Measurements from ENCODE around the gene TLCD5.

DNA sequence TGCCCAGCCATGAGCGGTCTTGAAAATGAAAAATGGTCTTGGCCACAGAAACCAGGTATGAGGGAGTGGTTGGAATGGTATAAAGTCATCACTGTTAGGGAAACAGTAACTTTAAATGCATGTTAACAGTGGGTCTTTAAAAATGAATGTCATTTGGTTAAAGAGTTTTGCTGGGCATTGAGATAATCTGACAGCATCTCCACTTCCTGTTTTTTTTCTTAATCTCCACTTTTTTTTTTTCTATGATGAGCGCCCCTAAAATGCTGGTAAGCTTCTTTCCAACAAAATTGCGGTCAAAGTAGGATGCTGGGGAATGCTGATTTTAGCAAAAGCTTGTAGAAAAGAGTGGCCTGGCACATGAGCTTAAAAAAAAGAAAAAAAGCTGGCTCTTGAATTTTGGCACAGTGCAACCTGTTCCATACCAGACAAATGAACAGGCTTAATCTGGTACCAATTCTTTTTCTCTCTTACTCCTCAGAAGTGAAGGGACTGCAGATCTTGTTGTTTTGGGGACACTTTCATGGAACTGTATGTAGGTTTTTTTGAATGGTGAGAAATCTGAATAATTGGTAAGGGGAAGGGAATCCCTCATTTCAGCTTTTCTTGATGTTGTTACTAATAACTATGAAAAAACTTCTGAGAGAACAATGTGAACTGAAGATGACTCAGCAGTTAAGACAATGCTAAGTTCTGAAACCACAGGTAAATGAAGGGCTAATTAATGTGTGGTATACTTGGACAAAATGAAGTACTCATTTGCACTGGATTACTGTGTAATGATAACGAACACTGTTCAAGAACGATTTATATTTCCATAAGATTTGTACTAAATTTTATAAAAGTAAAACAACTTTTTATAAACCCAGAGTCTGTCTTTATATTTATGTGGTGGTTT lies 8.0 kb downstream of the TLCD5 start:
- no peak for TF ChIP-seq POLR2A (IDR thresholded peaks at IDR 0.05)
- TF ChIP-seq, protein P1, sequence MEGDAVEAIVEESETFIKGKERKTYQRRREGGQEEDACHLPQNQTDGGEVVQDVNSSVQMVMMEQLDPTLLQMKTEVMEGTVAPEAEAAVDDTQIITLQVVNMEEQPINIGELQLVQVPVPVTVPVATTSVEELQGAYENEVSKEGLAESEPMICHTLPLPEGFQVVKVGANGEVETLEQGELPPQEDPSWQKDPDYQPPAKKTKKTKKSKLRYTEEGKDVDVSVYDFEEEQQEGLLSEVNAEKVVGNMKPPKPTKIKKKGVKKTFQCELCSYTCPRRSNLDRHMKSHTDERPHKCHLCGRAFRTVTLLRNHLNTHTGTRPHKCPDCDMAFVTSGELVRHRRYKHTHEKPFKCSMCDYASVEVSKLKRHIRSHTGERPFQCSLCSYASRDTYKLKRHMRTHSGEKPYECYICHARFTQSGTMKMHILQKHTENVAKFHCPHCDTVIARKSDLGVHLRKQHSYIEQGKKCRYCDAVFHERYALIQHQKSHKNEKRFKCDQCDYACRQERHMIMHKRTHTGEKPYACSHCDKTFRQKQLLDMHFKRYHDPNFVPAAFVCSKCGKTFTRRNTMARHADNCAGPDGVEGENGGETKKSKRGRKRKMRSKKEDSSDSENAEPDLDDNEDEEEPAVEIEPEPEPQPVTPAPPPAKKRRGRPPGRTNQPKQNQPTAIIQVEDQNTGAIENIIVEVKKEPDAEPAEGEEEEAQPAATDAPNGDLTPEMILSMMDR (IDR thresholded peaks at IDR 0.05) = no peak

Measured in lower leg skin (tissue), 3 donors.